ENCODE measurements around the gene UQCRHL. TPM values are rescaled to one million over a fixed set of nuclear protein-coding genes. Genes with fewer than 3 reads are reported as not detected.
A peak's percentile ranks its signal among the peaks of the same experiment; 100 is the strongest.

The UQCRHL gene
- total and polyA plus RNA-seq, 8 donors: 0.58 to 11.0 (median 2.4) TPM; not detected in 1

DNA sequence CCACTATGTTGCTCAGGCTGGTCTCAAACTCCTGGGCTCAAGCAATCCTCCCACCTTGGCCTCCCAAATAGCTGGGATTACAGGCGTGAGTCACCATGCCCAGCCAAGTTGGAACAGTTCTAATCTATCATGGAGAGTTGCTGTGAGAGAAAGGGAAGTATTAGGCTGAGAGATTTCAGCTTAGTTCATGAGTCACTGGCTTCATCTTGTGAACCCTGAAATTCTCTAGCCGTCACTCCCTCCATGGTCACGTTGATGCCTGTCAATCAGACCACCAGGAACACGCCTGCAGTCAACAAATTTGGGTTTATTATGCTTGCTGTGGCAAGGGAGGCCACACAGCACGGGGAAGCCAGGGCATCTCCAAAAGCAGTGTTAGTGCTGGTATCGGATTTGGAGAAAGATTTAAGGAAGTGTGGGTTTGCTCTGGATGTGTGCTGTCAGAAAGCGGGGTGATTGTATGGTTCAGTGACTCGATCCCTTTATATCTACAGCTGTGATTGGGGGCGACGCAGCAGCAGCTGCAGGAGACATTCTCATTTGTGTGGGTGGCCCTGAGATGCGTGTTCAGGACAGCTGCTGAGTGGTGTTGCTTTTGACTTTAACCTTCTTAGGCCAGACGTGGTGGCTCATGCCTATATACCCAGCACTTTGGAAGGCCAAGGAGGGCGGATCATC lies 18.7 kb downstream of the UQCRHL start:
- Histone ChIP-seq H3K27me3 (no peaks in the 10 kb centered on the region), H3K36me3 (peaks cover 9 to 25% (median 24%) of the 10 kb centered on the region in 4 donors), H3K27ac (peak overlapping the region in 4 of 5 donors; percentile 16 to 68 (median 48)), H3K9me3 (no peaks in the 10 kb centered on the region), H3K4me1 (peaks cover 11 to 31% (median 15%) of the 10 kb centered on the region in 4 donors), H3K4me3 (no peak overlapping the region)
- 58 to 72% (median 70%) methylated on average over 13 of the region's 13 CpGs for WGBS, 5 donors
- intact Hi-C loops (cut with DNase I; ENCODE audit: low total_unique reads): no loop called here
- no peak for TF ChIP-seq POLR2A (IDR thresholded peaks at IDR 0.05)
- TF ChIP-seq, protein P1, sequence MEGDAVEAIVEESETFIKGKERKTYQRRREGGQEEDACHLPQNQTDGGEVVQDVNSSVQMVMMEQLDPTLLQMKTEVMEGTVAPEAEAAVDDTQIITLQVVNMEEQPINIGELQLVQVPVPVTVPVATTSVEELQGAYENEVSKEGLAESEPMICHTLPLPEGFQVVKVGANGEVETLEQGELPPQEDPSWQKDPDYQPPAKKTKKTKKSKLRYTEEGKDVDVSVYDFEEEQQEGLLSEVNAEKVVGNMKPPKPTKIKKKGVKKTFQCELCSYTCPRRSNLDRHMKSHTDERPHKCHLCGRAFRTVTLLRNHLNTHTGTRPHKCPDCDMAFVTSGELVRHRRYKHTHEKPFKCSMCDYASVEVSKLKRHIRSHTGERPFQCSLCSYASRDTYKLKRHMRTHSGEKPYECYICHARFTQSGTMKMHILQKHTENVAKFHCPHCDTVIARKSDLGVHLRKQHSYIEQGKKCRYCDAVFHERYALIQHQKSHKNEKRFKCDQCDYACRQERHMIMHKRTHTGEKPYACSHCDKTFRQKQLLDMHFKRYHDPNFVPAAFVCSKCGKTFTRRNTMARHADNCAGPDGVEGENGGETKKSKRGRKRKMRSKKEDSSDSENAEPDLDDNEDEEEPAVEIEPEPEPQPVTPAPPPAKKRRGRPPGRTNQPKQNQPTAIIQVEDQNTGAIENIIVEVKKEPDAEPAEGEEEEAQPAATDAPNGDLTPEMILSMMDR (IDR thresholded peaks at IDR 0.05): no peak
- TF ChIP-seq EP300 (IDR thresholded peaks at IDR 0.05): no peak
- no peak for TF ChIP-seq POLR2AphosphoS5 (IDR thresholded peaks at IDR 0.05)
- peak in 1 of 2 donors; percentile 45 for DNase-seq

DNA sequence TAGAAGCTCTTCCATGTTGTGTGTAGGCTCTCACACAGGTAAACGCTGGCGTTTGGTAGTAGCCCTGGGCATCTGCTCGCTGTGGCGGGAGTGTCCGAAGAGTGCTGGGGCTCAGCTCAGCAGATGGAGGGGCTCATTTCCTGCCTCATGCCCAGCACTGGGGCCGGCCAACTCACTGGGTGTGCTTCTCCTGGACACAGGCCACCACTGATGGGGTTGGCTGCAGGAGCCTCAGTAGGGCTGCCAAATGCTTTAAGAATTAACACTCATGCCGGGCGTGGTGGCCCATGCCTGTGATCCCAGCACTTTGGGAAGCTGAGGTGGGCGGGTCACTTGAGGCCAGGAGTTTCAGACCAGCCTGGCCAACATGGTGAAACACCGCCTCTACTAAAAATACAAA lies 20.9 kb downstream of the UQCRHL start:
- WGBS, 5 donors: 59 to 66% (median 63%) methylated on average over 9 to 10 of the region's 10 CpGs
- Histone ChIP-seq H3K27ac (peak overlapping the region in 1 of 5 donors; percentile 46), H3K4me3 (no peak overlapping the region), H3K27me3 (no peaks in the 10 kb centered on the region), H3K36me3 (peaks cover 9 to 46% (median 43%) of the 10 kb centered on the region in 4 donors), H3K9me3 (no peaks in the 10 kb centered on the region), H3K4me1 (peaks cover 11 to 22% (median 12%) of the 10 kb centered on the region in 4 donors)
- no peak for DNase-seq
- intact Hi-C loops (cut with DNase I; ENCODE audit: low total_unique reads): no loop called here
- TF ChIP-seq EP300 (IDR thresholded peaks at IDR 0.05) (no peak), POLR2A (IDR thresholded peaks at IDR 0.05) (no peak), POLR2AphosphoS5 (IDR thresholded peaks at IDR 0.05) (no peak)
- TF ChIP-seq, protein P1 (IDR thresholded peaks at IDR 0.05): no peak

DNA sequence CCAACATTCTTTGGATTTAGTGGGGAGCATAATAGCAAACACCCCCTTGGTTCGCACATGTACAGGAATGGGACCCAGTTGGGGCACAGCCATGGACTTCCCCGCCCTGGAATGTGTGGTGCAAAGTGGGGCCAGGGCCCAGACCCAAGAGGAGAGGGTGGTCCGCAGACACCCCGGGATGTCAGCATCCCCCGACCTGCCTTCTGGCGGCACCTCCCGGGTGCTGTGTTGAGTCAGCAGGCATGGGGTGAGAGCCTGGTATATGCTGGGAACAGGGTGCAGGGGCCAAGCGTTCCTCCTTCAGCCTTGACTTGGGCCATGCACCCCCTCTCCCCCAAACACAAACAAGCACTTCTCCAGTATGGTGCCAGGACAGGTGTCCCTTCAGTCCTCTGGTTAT lies 21.8 kb downstream of the UQCRHL start:
- Histone ChIP-seq H3K4me1 (peaks cover 13 to 27% (median 17%) of the 10 kb centered on the region in 4 donors), H3K27ac (peak overlapping the region in 1 of 5 donors; percentile 46), H3K36me3 (peaks cover 9 to 54% (median 47%) of the 10 kb centered on the region in 4 donors), H3K9me3 (no peaks in the 10 kb centered on the region), H3K4me3 (no peak overlapping the region), H3K27me3 (no peaks in the 10 kb centered on the region)
- intact Hi-C loops (cut with DNase I; ENCODE audit: low total_unique reads): no loop called here
- 84 to 97% (median 95%) methylated on average over 8 of the region's 8 CpGs for WGBS, 5 donors
- DNase-seq: no peak
- TF ChIP-seq, protein P1 (IDR thresholded peaks at IDR 0.05): no peak
- no peak for TF ChIP-seq EP300 (IDR thresholded peaks at IDR 0.05)
- TF ChIP-seq POLR2A (IDR thresholded peaks at IDR 0.05): no peak
- TF ChIP-seq POLR2AphosphoS5 (IDR thresholded peaks at IDR 0.05): no peak

DNA sequence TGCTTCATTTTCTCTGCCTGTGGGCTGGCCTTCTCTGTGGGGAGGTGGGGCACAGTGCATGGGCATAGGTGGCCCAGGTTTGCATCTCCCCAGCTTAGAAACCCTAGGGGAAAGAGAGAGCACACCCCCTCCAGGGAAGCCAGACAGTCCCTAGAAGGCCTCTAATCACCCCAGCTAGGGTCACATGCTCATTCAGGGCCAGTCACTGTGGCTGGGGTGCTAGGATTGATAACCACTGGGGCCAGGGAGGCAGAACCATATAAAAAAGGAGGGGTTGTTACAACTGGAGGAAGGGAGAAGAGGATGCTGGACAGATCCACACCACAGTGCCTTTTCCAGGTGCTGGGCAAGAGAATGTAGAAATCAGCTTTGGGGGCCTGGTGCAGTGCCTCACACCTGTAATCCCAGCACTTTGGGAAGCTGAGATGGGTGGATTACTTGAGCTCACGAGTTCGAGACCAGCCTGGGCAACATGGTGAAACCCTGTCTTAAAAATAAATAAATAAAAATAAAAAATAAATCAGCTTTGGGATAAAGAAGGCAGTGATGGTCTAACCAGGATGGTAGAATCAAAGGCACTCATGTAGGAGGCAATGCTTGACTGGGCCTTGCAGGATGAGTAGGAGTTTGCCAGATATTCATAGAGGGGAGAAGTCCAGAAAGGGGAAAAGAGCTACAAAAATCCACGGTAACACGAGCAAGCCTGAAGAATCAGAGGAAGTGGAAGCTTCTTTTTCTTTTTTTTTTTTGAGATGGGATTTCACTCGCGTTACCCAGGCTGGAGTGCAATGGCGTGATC lies 29.3 kb downstream of the UQCRHL start:
- intact Hi-C loops (cut with DNase I; ENCODE audit: low total_unique reads): no loop called here
- Histone ChIP-seq H3K4me3 (no peak overlapping the region), H3K4me1 (peaks cover 10 to 24% (median 14%) of the 10 kb centered on the region in 4 donors), H3K27me3 (no peaks in the 10 kb centered on the region), H3K9me3 (no peaks in the 10 kb centered on the region), H3K27ac (peak overlapping the region in 2 of 5 donors; percentile 0 to 35), H3K36me3 (peaks cover 24 to 96% (median 85%) of the 10 kb centered on the region in 4 donors)
- DNase-seq: no peak
- 85 to 98% (median 93%) methylated on average over 7 of the region's 7 CpGs for WGBS, 5 donors
- no peak for TF ChIP-seq POLR2A (IDR thresholded peaks at IDR 0.05)
- TF ChIP-seq, protein P1 (IDR thresholded peaks at IDR 0.05): no peak
- no peak for TF ChIP-seq POLR2AphosphoS5 (IDR thresholded peaks at IDR 0.05)
- TF ChIP-seq EP300 (IDR thresholded peaks at IDR 0.05): no peak
